Daoy (cell line): ENCODE results near the gene OPTC. TPM values are rescaled to one million over a fixed set of nuclear protein-coding genes. Genes with fewer than 3 reads are reported as not detected.
A peak's percentile ranks its signal among the peaks of the same experiment; 100 is the strongest.

ENCODE experiments used
- DNase-seq: peaks from one replicate; pipeline ENCODE4 v3.0.0-alpha.2; 2015; ENCODE audit warnings: low read depth
- total RNA-seq: library from RNA; depleted of rRNA; stranded (reverse); fragments of >200 nt; shearing (Covaris generic); gene quantifications from 2 replicates; pipeline ENCODE4 v1.2.3, GENCODE V29; 2014

Gene OPTC
- total RNA-seq, 1 experiment from 2014 or later, result not detected

DNA sequence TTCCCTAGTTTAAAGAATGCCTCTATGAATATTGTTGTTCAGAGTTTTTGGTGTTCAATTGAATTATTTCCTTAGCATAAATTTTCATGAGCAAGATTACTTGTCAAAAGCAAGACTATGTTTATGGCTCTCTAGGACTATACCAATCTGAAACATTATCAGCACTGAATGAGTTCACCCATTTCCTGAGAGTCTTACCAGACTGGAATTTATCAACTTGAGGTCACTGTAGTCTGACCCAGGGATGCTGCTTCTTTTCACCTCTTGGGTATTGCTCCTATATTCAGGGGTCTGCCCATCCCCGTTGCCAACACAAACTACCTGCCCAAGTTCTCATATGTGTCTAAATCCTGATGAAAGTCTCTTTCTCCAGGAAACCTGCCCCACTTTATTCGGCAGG lies 42.6 kb downstream of the OPTC start:
- DNase-seq, result peak; percentile 42

GRCh38 chr1:203536980-203537455 lies 43.1 kb downstream of the OPTC start:
- DNase-seq, result peak; percentile 81

GRCh38 chr1:203537806-203538464 lies 44.0 kb downstream of the OPTC start:
- no peak for DNase-seq

DNA sequence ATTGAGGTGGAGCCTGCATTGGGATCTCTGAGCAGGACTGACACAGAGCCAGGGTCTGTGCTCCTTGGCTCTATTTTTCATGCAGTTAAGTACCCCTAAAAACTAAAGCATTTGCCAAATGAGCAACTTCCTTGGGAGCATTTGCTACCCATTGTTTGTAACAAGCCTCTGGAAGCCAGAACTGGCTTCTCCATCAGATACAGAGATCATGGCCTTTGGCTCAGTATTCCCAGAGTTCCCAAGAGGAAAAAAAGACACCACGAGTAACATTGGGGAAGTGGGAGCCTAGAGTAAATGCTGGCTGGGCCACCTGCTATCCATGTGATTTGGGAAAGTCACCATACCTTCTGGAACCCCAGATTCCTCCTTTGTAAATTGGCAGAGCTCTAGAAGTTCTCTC lies 44.8 kb downstream of the OPTC start:
- no peak for DNase-seq

GRCh38 chr1:203539831-203540546 lies 46.0 kb downstream of the OPTC start:
- DNase-seq, result no peak

DNA sequence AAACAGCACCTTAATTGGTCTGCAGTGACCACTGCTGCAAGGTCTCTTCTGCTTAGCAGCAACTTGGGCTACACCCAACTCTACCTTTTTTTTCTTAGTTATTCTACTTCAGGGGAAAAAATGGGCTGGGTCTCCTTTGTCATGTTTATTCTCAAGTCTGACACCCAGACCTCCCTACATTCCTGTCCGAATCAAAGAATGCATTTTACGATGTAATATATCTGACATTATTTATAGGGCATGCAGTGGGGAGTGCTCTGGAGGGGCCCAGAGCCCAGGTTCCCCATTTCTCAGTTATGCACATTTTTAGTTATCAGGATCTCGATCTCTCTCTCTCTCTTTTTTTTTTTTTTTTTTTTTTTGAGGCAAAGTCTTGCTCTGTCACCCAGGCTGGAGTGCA lies 50.5 kb downstream of the OPTC start:
- DNase-seq, result no peak

- DNase-seq, result no peak
These were observed 51.2 kb downstream of the OPTC start for GRCh38 chr1:203544978-203545816.

DNA sequence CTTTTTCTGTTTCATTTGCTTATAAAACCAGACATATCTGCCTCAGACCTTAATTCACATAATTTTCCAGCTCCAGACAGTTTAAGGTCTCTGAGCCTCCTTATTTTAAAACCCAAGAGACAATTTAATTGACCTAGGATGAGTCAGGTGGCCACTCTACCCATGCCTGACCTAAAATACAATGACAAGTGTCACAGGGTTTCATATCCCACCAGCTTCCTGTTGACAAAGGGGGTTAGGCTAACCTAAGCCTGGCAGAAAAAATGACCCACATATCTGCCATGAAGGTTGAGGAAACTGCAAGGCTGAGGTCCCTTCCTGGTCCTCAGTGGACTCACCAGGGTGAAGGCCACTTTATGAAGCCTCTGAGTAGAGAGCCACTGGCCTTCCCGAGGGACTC lies 52.3 kb downstream of the OPTC start:
- DNase-seq, result no peak

GRCh38 chr1:203547147-203547546 lies 53.2 kb downstream of the OPTC start:
- DNase-seq, result no peak

GRCh38 chr1:203547771-203548421 lies 53.9 kb downstream of the OPTC start:
- DNase-seq, result no peak

DNA sequence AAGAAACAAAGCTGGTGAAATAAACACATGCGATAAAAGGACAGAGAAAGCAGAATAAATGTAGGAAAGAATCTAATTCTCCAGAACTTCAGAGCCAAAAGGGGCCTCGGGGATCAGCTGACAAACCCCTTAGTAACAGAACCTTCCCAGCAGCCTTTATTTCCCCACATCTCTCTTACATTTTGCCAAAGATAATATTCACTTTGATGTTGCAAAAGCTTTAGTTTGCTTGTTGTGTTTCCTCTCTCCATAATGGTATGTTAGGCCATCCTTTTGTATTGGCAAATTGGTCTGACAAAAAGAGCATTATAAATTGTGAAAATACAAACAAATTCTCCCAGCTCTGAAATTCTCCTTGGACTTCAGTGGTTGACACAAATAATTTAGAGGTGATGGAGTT lies 54.9 kb downstream of the OPTC start:
- DNase-seq, result no peak

DNA sequence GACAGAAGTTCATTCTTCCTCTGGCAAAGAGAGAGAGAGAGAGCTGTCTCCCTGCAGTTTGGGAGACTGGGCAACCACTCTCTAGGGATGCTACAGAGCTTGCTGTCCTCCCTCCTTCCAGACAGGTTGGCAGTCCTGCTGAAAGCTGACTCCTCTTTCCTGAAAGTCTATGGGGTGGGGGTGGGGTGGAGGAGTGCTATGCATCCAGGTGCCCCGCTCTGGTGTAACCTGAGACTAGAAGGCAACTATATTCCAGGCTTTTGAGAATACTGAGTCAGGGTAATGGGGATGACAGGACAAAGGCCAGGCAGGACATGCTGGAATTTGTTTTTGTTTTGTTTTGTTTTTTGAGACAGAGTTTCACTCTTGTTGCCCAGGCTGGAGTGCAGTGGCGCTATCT lies 55.4 kb downstream of the OPTC start:
- no peak for DNase-seq

- DNase-seq, result no peak
These were observed 56.9 kb downstream of the OPTC start for GRCh38 chr1:203550846-203551245.

- no peak for DNase-seq
These were observed 57.6 kb downstream of the OPTC start for GRCh38 chr1:203551550-203551949.

- DNase-seq, result no peak
These were observed 59.5 kb downstream of the OPTC start for GRCh38 chr1:203553496-203553895.

GRCh38 chr1:203554071-203554470 lies 60.1 kb downstream of the OPTC start:
- no peak for DNase-seq

GRCh38 chr1:203555076-203555475 lies 61.1 kb downstream of the OPTC start:
- DNase-seq, result no peak

GRCh38 chr1:203555511-203556046 lies 61.6 kb downstream of the OPTC start:
- no peak for DNase-seq

DNA sequence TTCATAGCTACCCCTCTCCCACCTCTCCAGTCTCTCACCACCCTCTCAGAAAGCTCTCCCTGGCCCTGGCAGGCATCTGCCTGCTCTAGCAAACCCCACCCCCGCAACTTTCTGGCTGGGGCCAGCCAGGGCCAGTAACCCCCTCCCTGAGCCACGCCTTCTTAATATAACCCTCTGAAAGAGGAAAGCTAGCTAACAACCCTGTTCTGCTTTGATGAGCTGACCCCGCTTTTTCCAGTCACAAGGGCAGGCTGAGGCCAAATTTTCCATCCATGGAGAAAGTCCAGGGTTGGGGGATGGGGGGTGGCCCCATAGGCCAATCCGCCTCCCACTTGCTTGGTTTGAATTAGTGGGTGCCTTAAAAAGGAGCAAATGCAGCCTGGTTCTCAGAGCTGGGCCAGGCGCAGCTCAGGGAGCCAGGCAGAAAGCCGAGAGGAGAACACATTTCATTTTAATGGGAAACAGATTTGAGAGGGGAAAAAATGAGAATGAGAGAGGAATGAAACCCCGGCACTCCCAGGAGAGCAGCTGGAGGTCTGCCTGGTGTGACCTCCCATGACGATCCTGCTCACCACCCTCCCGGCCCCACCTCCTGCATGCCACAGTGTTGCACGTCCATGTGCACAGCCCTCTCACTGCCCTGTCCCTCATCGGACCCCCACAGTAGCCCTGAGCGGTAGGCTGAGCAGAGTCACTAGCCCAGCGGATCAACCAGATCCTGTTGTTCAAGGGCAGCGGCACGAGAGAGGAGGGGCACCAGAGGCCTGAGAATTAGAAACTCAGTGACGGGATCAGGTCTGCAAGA lies 62.3 kb downstream of the OPTC start:
- DNase-seq, result peak; percentile 83

DNA sequence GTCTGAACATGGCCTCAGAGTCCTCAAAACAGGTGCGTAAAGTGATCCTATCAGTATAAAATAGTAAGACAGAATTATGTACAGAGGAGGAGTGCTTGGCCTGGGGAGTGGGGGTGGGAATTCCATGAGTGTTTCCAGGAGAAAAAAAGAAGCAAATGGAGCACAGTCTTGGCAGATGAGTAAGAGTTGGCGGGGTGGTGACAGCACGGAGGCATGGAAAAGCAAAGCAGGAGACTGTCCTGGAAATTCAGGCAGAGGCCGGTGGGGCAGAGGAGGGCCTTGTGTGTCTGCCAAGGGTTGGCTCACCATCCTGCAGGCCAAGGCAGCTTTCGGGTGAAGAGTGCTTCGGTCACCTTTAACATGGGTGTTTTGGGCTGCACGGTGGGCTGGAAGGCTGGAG lies 63.4 kb downstream of the OPTC start:
- DNase-seq, result peak; percentile 91
